HepG2 (cell line): ENCODE data around the gene NR1H2. TPM values are rescaled to one million over a fixed set of nuclear protein-coding genes. Genes with fewer than 3 reads are reported as not detected.

Source experiments
- ATAC-seq: fragments of 200-7000 bp; cut with Tn5 transposase; 3 replicates; pipeline ENCODE4 v1.9.1; 2020; ENCODE audit warnings: mild to moderate bottlenecking, moderate library complexity
- BruUV-seq: library from RNA; stranded (reverse); fragments of 400-500 nt; replicated peaks from 2 replicates; lab custom pipeline; 2021; lab: Mats Ljungman, UMichigan
- CTCF ChIA-PET: fragments of 300-600 bp; formaldehyde crosslinking; extraction: SDS; loops from one replicate; lab custom pipeline; 2021; ENCODE audit warnings: low total read pairs, inconsistent platforms, low intra/inter-chr PET ratio; lab: Yijun Ruan, JAX
- POLR2A ChIA-PET: fragments of 350-600 bp; sonication (Branson Sonifier 250); formaldehyde crosslinking; loops from one replicate; lab custom pipeline; 2020; ENCODE audit warnings: antibody characterized with exemption, inconsistent platforms; lab: Yijun Ruan, JAX
- DNase-seq: peaks from one replicate; pipeline ENCODE4 v3.0.0-alpha.2; 2015; ENCODE audit warnings: low spot score
- FAIRE-seq: peaks from 3 replicates; lab custom pipeline; 2011; peaks lifted over from hg19 to GRCh38; lab: Jason Lieb, UNC
- H2AFZ ChIP-seq: one replicate; pipeline ENCODE4 v1.6.1; 2011; ENCODE audit warnings: low read length, inconsistent platforms
- H3K27ac ChIP-seq: fragments of 300-600 bp; 3 replicates; pipeline ENCODE4 v1.8.0; 2011; ENCODE audit warnings: mixed run types, mild to moderate bottlenecking, mixed read lengths, low read length, inconsistent platforms; ENCODE audit not compliant: insufficient read depth; ENCODE audit errors: extremely low read length
- H3K27me3 ChIP-seq, 2 experiments: fragments of 200-600 bp in 1 of 2; 2 replicates in 1 of 2; 3 replicates in 1 of 2; pipeline versions ENCODE4 v1.6.0 to v1.8.0; 2011; ENCODE audit warnings: low read length in 2 of 2, mild to moderate bottlenecking in 2 of 2, moderate library complexity in 2 of 2, inconsistent platforms in 1 of 2; ENCODE audit not compliant: insufficient read depth in 2 of 2, control insufficient read depth in 1 of 2
- H3K36me3 ChIP-seq, 2 experiments: fragments of 200-600 bp in 1 of 2; replicated peaks in 1 of 2; 2 replicates in 1 of 2; 3 replicates in 1 of 2; pipeline versions ENCODE4 v1.5.1 to v1.8.0; 2011; ENCODE audit warnings: low read length in 2 of 2, inconsistent platforms in 1 of 2; ENCODE audit not compliant: insufficient read depth in 2 of 2, control insufficient read depth in 1 of 2
- H3K4me1 ChIP-seq: 2 replicates; pipeline ENCODE4 v1.5.1; 2012; ENCODE audit warnings: low read length, inconsistent platforms; ENCODE audit not compliant: insufficient read depth
- H3K4me2 ChIP-seq: 2 replicates; pipeline ENCODE4 v1.6.0; 2011; ENCODE audit warnings: low read depth, low read length, inconsistent platforms
- H3K4me3 ChIP-seq, 3 experiments: fragments of 200-600 bp in 1 of 3; sonication (generic), shearing (Covaris generic) in 1 of 3; replicated peaks in 1 of 3; 2 replicates each; pipeline ENCODE4 v1.5.1; 2011 to 2016; ENCODE audit warnings: low read length in 3 of 3, inconsistent platforms in 2 of 3, low read depth in 2 of 3, mild to moderate bottlenecking in 2 of 3, control low read depth in 1 of 3, mixed read lengths in 1 of 3; ENCODE audit not compliant: insufficient read depth in 1 of 3
- H3K79me2 ChIP-seq: one replicate; pipeline ENCODE4 v1.6.1; 2011; ENCODE audit warnings: low read length, inconsistent platforms; ENCODE audit not compliant: insufficient read depth
- H3K9ac ChIP-seq: 2 replicates; pipeline ENCODE4 v1.6.0; 2011; ENCODE audit warnings: mild to moderate bottlenecking, low read depth, low read length, inconsistent platforms; ENCODE audit not compliant: insufficient read depth
- H3K9me3 ChIP-seq: 2 replicates; pipeline ENCODE4 v1.5.1; 2012; ENCODE audit warnings: mild to moderate bottlenecking, low read length
- H4K20me1 ChIP-seq: 2 replicates; pipeline ENCODE4 v1.6.0; 2011; ENCODE audit warnings: inconsistent platforms, mild to moderate bottlenecking, low read length, moderate library complexity; ENCODE audit not compliant: insufficient read depth
- AGO2 ChIP-seq: fragments of 200-400 bp; formaldehyde crosslinking; optimal IDR thresholded peaks from 2 replicates; pipeline ENCODE3; 2017; ENCODE audit warnings: mild to moderate bottlenecking, low read depth, low read length, moderate library complexity
- HNRNPK ChIP-seq: fragments of 200-400 bp; formaldehyde crosslinking; IDR thresholded peaks from 2 replicates; pipeline ENCODE4 v1.6.1; 2018; ENCODE audit warnings: low read length, low read depth, moderate library complexity, mild to moderate bottlenecking; ENCODE audit not compliant: poor library complexity, severe bottlenecking
- RBM39 ChIP-seq: fragments of 200-400 bp; formaldehyde crosslinking; IDR thresholded peaks from one replicate; pipeline ENCODE4 v1.6.1; 2018; ENCODE audit warnings: antibody characterized with exemption, mild to moderate bottlenecking, low read depth, low read length; ENCODE audit not compliant: poor library complexity, severe bottlenecking
- SRSF1 ChIP-seq: fragments of 200-400 bp; formaldehyde crosslinking; optimal IDR thresholded peaks from 2 replicates; pipeline ENCODE3; 2017; ENCODE audit warnings: mild to moderate bottlenecking, low read depth, low read length, moderate library complexity
- YEATS4 ChIP-seq: sonication (generic); formaldehyde crosslinking; IDR thresholded peaks from 2 replicates; pipeline ENCODE4 v1.4.0; 2020; ENCODE audit warnings: missing genetic modification reagents, borderline replicate concordance
- ZNF343 ChIP-seq: sonication (generic); formaldehyde crosslinking; IDR thresholded peaks from 2 replicates; pipeline ENCODE4 v1.4.0; 2020; ENCODE audit warnings: mild to moderate bottlenecking, missing genetic modification reagents
- WGBS: methylation state at CpG from one replicate; pipeline ENCODE4 v1.1.6; 2017; ENCODE audit warnings: low lambda C conversion rate; 5-methylcytosine and 5-hydroxymethylcytosine counted together
- in situ Hi-C: cut with HindIII; loops from 2 replicates; pipeline ENCODE4 v1.10.0; 2017; ENCODE audit warnings: low pct_unique_long_range_greater_than_20kb; ENCODE audit not compliant: extremely low pct_ligation_motif_present
- intact Hi-C: fragments of 100-400 bp; cut with micrococcal nuclease; formaldehyde crosslinking; loops from one replicate; pipeline ENCODE4 v1.10.0; 2022; ENCODE audit not compliant: unreplicated experiment
- polyA plus RNA-seq, 8 experiments: library from polyadenylated mRNA; depleted of rRNA in 3 of 8; stranded (reverse) in 7 of 8; unstranded in 1 of 8; fragments of >200 nt; fragmentation: Illumina TruSeq in 4 of 8; extraction: Trizol in 4 of 8; gene quantifications; 2 replicates each; pipeline versions ENCODE4 v1.2.1 to v1.2.3, GENCODE V29; 2011 to 2016; ENCODE audit warnings: low read depth in 4 of 8, missing spikeins in 1 of 8, mixed read lengths in 1 of 8; ENCODE audit not compliant: insufficient read depth in 1 of 8
- total RNA-seq, 5 experiments: library from RNA; depleted of rRNA; stranded (reverse); fragments of >200 nt; fragmentation: Illumina TruSeq; extraction: Trizol; gene quantifications; 2 replicates each; pipeline ENCODE4 v1.2.3, GENCODE V29; 2016; ENCODE audit warnings: low read depth in 1 of 5

Gene NR1H2
- total and polyA plus RNA-seq, 2 of the 13 experiments (the other 11 are each of a cell fraction or from before 2014, with no cell fraction given), result 10.3 to 13.5 TPM

- TF ChIP-seq HNRNPK (peak; percentile 16), SRSF1 (peak; percentile 48), RBM39 (no peak)
Measured at GRCh38 chr19:50417111-50418081, 41.1 kb downstream of the NR1H2 start (continued).

GRCh38 chr19:50418176-50419021 lies 42.1 kb downstream of the NR1H2 start, which contains the start of gene SPIB:
TSS of gene SPIB (plus strand) at chr19:50418938. CDS start at chr19:50418963, 25 bp downstream.
- ChIA-PET POLR2A (no interaction called here), CTCF (no interaction called here)
- Histone ChIP-seq H4K20me1 (no peaks in the 10 kb centered on the region), H3K4me1 (peaks cover 14% of the 10 kb centered on the region), H3K27ac (no peak within 1 kb of the TSS), H3K9ac (no peak within 1 kb of the TSS), H3K27me3 (no peaks in the 10 kb centered on the region; a peak in 1 of 5 replicates), H3K9me3 (no peaks in the 10 kb centered on the region), H3K36me3 (peaks cover 0 to 3% of the 10 kb centered on the region in 2 experiments; a peak in 1 of 5 replicates), H3K4me2 (no peak within 1 kb of the TSS), H3K79me2 (no peaks in the 10 kb centered on the region), H3K4me3 (no peak within 1 kb of the TSS), H2AFZ (no peak within 1 kb of the TSS)
- in situ Hi-C loops (no loop called here), intact Hi-C loops (no loop called here)
- TF ChIP-seq ZNF343 (CRISPR knock-in tag), result no peak
- TF ChIP-seq YEATS4 (CRISPR knock-in tag), result no peak
- peak; percentile 62 for TF ChIP-seq AGO2
- no TSS peak for BruUV-seq
- WGBS, result 61% methylated on average over 13 of the region's 34 CpGs
- DNase-seq, result no peak
- ATAC-seq, result no peak
- no peak for FAIRE-seq
